Globus pallidus (tissue), 1 donor: ENCODE measurements around the gene SELENOI.
"Not testable (repeated sequence)": the region's sequence is repeated elsewhere in the genome, so short reads cannot be mapped to it uniquely, and the experiment has no call there.

Experiments used
- DNase-seq: peaks from one replicate; pipeline ENCODE4 v3.0.0-alpha.2; 2015; ENCODE audit warnings: low spot score

The SELENOI gene

GRCh38 chr2:26327291-26328272 lies 18.4 kb upstream of the SELENOI start:
- DNase-seq: no peak

- not testable (repeated sequence) for DNase-seq
Observed at GRCh38 chr2:26329083-26329482, 16.9 kb upstream of the SELENOI start.

GRCh38 chr2:26330114-26330549 lies 15.8 kb upstream of the SELENOI start:
- DNase-seq: peak; percentile 79

DNA sequence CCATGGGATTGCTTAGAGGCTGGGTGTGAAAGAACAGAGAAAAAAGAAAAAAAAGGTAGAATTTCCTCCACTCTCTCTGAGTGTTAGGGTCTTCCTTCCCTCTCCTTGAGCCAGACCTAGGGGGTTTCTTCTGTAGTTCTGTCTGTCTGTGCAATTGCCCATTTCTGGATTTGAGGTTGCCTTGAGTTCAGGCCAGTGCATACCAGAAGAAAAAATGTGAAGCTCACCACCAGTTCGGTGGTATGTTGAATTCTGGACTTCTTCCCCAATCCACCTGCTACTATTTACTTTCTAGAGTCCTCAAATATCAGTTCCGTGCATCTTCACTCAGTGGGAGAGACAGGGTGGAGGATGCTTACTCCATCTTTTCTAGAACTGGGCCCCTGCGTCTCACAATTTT lies 15.3 kb upstream of the SELENOI start:
- DNase-seq: no peak

DNA sequence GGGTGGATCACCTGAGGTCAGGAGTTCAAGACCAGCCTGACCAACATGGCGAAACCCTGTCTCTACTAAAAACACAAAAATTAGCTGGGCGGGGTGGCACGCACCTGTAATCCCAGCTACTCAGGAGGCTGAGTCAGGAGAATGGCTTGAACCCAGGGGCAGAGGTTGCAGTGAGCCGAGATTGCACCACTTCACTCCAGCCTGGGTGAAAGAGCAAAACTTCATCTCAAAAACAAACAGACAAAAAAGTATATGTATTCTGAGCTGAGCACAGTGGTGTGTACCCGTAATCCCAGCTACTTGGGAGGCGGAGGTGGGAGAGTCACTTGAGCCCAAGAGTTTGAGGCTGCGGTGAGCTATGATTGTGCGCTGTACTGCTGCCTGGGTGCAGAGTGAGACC lies 14.6 kb upstream of the SELENOI start:
- not testable (repeated sequence) for DNase-seq

DNA sequence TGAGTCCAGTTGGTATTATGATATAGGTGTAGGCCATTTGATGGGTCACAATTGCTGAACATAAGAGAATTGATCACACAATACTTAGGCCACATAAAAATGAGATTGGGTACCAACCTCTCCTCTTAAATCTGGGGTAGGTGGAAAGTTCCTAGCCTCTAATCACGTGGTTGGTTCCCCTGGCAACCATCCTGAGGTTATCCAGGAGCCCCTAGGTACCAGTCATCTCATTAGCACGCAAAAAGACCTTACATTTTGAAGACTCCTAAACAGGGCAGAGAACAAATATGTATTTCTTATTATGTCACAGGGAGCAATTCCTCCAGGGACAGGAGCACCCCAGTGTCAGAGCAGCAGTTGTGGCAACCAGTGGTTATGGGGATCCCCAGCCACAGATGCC lies 12.7 kb upstream of the SELENOI start:
- no peak for DNase-seq

- no peak for DNase-seq
Observed at GRCh38 chr2:26335231-26335630, 10.7 kb upstream of the SELENOI start.

GRCh38 chr2:26336719-26337118 lies 9.2 kb upstream of the SELENOI start:
- DNase-seq: no peak

- no peak for DNase-seq
Observed at GRCh38 chr2:26337298-26337697, 8.6 kb upstream of the SELENOI start.

DNA sequence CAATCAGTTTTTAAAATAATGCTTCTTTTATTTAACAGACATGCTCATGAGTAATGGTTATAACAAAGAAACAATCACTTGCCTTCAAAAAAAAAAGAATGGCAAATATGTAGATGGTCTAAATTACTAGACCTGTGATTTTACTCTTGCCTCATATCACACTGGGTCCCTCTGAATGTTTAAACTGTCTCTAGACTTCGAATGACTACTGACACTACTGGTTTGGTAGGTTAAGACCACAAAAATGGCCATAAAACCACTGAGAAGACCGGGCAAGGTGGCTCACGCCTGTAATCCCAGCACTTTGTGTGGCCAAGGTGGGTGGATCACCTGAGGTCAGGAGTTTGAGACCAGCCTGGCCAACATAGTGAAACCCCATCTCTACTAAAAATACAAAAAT lies 5.1 kb upstream of the SELENOI start:
- no peak for DNase-seq

GRCh38 chr2:26344581-26345282 lies 1.2 kb upstream of the SELENOI start:
- DNase-seq: peak; percentile 2

DNA sequence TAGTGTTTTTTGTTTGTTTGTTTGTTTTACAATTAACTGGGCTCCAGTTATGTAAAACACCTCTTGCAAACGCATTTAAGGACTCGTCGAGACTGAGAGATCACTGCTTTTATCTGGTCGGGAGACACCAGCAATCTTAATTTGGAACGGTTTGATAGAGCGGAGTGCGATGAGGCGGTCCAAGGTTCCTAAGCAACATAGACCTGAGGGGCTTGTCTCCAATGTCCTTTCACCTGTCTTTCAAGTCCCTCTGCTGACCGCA lies 729 bp upstream of the SELENOI start:
- no peak for DNase-seq

DNA sequence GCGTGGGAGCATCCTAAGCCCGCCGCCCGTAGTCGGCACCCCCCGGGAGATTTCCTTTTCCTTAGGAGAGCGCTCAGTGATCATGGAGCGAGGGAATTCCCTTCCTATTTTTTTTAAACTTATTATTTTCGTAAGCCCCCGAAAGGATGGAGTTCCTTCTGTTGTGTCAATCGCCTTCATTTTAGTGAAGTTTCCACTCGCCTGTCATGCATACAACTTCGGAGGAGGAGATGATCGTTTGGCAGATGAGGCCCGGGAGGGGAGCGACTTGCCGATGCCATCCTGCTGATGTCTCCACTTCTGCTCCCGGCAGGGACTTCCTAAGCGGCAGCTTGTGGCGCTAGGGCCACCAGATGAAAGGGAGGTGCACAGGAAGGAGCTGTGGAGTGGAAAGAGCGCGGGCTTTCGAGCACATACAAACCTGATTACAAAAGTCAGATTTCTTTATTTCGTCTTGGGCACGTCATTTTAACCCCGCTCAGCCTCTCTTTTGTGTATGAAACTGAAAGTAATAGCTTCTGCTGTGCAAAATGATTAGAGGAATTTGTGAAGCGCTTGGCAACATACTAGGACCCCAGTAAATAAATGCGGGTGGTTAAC lies 611 bp downstream of the SELENOI start, which contains the start of gene ADGRF3:
Gene ADGRF3, minus strand, starts transcription at position 336 of the 600 bp plus-strand sequence. CDS start 555 bp downstream, outside the sequence.
- peak; percentile 40 for DNase-seq

DNA sequence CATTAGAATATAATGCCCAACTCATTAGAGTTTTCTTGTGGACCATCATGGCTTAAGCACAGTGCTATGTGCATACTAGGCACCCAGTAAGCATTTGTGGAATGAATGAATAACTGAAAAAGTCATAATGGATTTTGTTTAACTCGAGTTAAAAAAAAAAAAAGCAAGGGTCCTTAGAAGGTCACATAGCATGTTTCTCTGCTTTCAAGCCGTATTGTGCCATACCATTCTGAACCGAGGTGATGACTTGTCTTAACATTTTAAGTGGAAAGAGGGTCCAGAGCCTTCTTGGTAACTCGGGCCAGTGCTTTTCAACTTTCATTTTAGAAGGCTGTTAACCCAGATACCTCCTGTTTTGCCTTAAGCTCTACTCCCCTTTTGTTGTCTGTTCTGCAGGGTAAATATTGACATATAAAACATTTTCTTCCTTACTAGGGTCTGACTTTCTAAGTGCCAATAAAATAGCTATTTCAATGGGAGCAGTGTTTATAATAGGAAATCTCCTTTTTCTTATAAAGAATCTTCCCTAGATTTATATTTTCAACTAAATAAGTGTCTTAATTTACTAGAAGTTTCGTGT lies 1.4 kb downstream of the SELENOI start:
- no peak for DNase-seq

GRCh38 chr2:26349690-26350089 lies 3.7 kb downstream of the SELENOI start:
- DNase-seq: no peak

GRCh38 chr2:26351375-26352090 lies 5.6 kb downstream of the SELENOI start:
- DNase-seq: no peak

- no peak for DNase-seq
Observed at GRCh38 chr2:26352892-26353291, 6.9 kb downstream of the SELENOI start.

DNA sequence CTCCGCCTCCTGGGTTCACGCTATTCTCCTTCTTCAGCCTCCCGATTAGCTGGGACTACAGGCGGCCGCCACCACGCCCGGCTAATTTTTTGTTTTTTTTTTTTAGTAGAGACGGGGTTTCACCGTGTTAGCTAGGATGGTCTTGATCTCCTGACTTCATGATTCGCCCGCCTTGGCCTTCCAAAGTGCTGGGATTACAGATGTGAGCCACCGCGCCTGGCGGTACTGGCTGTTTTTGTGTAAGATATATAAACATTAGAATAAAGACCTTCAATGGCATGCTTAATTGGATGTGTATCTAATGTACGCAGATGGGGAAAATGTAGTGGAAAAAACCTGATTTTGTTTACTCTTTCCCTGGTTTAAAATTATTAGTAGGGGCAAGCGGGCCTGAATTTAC lies 8.5 kb downstream of the SELENOI start:
- not testable (repeated sequence) for DNase-seq

GRCh38 chr2:26355038-26355995 lies 9.4 kb downstream of the SELENOI start:
- DNase-seq: no peak

GRCh38 chr2:26356111-26356510 lies 10.2 kb downstream of the SELENOI start:
- DNase-seq: no peak

GRCh38 chr2:26356771-26357170 lies 10.8 kb downstream of the SELENOI start:
- no peak for DNase-seq
